Immature natural killer cell (primary cell): ENCODE measurements around the gene TXNRD2. TPM values are rescaled to one million over a fixed set of nuclear protein-coding genes. Genes with fewer than 3 reads are reported as not detected.

Experiments
- DNase-seq, 3 donors: peaks; one replicate each; pipeline ENCODE4 v3.0.0; 2022; ENCODE audit warnings: mixed read lengths in 1 of 3
- H3K27ac Mint-ChIP-seq, 6 donors: one replicate each; pipeline ENCODE4 v1.8.0; 2020; ENCODE audit warnings: mixed read lengths in 6 of 6, mild to moderate bottlenecking in 5 of 6, inconsistent platforms in 4 of 6, moderate library complexity in 3 of 6
- H3K27me3 Mint-ChIP-seq, 3 donors: one replicate each; pipeline ENCODE4 v1.8.0; 2020 to 2021; ENCODE audit warnings: low read depth in 3 of 3, mild to moderate bottlenecking in 3 of 3, mixed read lengths in 3 of 3, moderate library complexity in 3 of 3, inconsistent platforms in 1 of 3
- H3K36me3 Mint-ChIP-seq, 3 donors: one replicate each; pipeline ENCODE4 v1.8.0; 2020; ENCODE audit warnings: mixed read lengths in 3 of 3, inconsistent platforms in 2 of 3, mild to moderate bottlenecking in 2 of 3
- H3K4me1 Mint-ChIP-seq, 2 donors: one replicate each; pipeline ENCODE4 v1.8.0; 2020; ENCODE audit warnings: inconsistent platforms in 2 of 2, mild to moderate bottlenecking in 2 of 2, mixed read lengths in 2 of 2, moderate library complexity in 1 of 2
- H3K4me3 Mint-ChIP-seq, 5 donors: one replicate each; pipeline ENCODE4 v1.8.0; 2020; ENCODE audit warnings: mild to moderate bottlenecking in 5 of 5, mixed read lengths in 5 of 5, inconsistent platforms in 3 of 5, moderate library complexity in 3 of 5
- H3K9me3 Mint-ChIP-seq, 6 donors: one replicate each; pipeline ENCODE4 v1.8.0; 2020; ENCODE audit warnings: mild to moderate bottlenecking in 6 of 6, mixed read lengths in 6 of 6, inconsistent platforms in 4 of 6, moderate library complexity in 3 of 6
- polyA plus RNA-seq, 3 donors: library from polyadenylated mRNA; unstranded; fragments of 300-500 nt; fragmentation: Illumina TruSeq; gene quantifications; one replicate each; pipeline ENCODE4 v1.2.3, GENCODE V29; 2021

The TXNRD2 gene
- polyA plus RNA-seq, 3 donors from 2014 or later: 11.0 to 17.1 (median 15.5) TPM

DNA sequence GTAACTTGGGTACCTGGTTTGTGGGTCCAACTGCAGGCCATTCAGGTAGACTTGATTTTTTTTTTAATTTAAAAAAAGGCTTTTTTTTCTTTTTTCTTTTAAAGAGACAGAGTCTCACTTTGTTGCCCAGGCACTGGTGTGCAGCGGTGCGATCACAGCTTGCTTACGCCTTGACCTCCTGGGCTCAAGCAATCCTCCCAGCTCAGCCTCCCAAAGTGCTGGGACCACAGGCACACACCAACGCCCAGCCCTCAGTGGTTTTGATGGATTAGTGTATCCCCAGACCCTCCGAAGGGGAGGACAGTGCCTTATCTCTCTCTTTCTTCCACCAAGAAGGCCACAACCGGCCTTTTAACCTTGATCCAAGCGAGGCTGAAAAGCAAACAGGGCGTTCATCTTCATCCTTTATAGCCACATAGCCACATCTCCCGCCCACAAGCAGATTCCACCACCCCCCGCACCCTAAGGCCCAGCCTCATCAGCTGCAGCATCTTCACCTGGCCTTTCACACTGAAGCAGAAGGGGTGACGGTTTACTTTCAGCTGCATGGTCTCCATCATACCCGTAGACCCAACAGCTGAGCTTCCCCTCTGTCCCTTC, 17.6 kb downstream of the TXNRD2 start:
- H3K27ac Mint-ChIP-seq: no peak overlapping the region
- H3K9me3 Mint-ChIP-seq: no peaks in the 10 kb centered on the region
- no peak overlapping the region for H3K4me3 Mint-ChIP-seq
- H3K27me3 Mint-ChIP-seq: peaks cover 0 to 1% (median 0%) of the 10 kb centered on the region in 3 donors
- H3K4me1 Mint-ChIP-seq: peaks cover 0 to 5% of the 10 kb centered on the region in 2 donors
- DNase-seq: no peak
- peaks cover 0 to 10% (median 9%) of the 10 kb centered on the region in 3 donors for H3K36me3 Mint-ChIP-seq

GRCh38 chr22:19921544-19922081, 20.0 kb downstream of the TXNRD2 start:
- Mint-ChIP-seq H3K27me3 (peaks cover 0 to 1% (median 0%) of the 10 kb centered on the region in 3 donors), H3K4me3 (no peak overlapping the region), H3K4me1 (peaks cover 0 to 5% of the 10 kb centered on the region in 2 donors), H3K9me3 (no peaks in the 10 kb centered on the region), H3K27ac (no peak overlapping the region), H3K36me3 (peaks cover 0 to 6% (median 5%) of the 10 kb centered on the region in 3 donors)
- DNase-seq: no peak

GRCh38 chr22:19919701-19920363, 21.8 kb downstream of the TXNRD2 start:
- H3K27ac Mint-ChIP-seq: no peak overlapping the region
- H3K9me3 Mint-ChIP-seq: no peaks in the 10 kb centered on the region
- peaks cover 0 to 5% of the 10 kb centered on the region in 2 donors for H3K4me1 Mint-ChIP-seq
- DNase-seq: no peak
- H3K27me3 Mint-ChIP-seq: peaks cover 0 to 1% (median 0%) of the 10 kb centered on the region in 3 donors
- peaks cover 7 to 8% (median 8%) of the 10 kb centered on the region in 3 donors for H3K36me3 Mint-ChIP-seq
- no peak overlapping the region for H3K4me3 Mint-ChIP-seq

- Mint-ChIP-seq H3K27me3 (no peaks in the 10 kb centered on the region), H3K4me3 (no peak overlapping the region), H3K4me1 (no peaks in the 10 kb centered on the region), H3K9me3 (no peaks in the 10 kb centered on the region), H3K36me3 (peaks cover 15 to 20% (median 16%) of the 10 kb centered on the region in 3 donors), H3K27ac (no peak overlapping the region)
- DNase-seq: no peak
These were observed 23.1 kb downstream of the TXNRD2 start for GRCh38 chr22:19918332-19919106.

- H3K9me3 Mint-ChIP-seq: no peaks in the 10 kb centered on the region
- H3K4me3 Mint-ChIP-seq: no peak overlapping the region
- no peak for DNase-seq
- no peaks in the 10 kb centered on the region for H3K4me1 Mint-ChIP-seq
- H3K27ac Mint-ChIP-seq: no peak overlapping the region
- H3K27me3 Mint-ChIP-seq: no peaks in the 10 kb centered on the region
- peaks cover 17 to 21% (median 17%) of the 10 kb centered on the region in 3 donors for H3K36me3 Mint-ChIP-seq
These were observed 24.1 kb downstream of the TXNRD2 start for GRCh38 chr22:19917389-19918138.

DNA sequence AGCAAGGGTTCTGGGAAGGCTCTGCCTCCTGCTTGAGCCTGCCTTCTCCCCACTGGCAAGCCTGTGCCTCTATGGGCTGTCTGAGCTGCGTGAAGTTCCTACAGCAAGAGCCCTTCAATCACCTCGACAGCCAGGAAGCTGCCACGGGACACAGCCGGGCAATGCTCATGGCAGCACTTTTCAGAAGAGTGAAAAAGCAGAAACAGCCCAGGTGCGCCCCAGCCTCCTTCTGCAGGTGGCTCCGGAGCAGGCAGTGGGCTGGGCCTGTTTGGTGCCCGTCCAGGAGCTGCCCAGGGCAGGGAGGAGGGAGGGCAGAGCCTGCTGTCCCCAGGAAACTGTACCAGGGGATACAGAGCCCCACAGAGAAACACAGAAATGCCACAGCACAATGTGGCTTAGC, 24.7 kb downstream of the TXNRD2 start:
- no peak overlapping the region for H3K27ac Mint-ChIP-seq
- H3K9me3 Mint-ChIP-seq: no peaks in the 10 kb centered on the region
- no peaks in the 10 kb centered on the region for H3K4me1 Mint-ChIP-seq
- no peak for DNase-seq
- H3K36me3 Mint-ChIP-seq: peaks cover 17 to 21% (median 17%) of the 10 kb centered on the region in 3 donors
- H3K4me3 Mint-ChIP-seq: no peak overlapping the region
- H3K27me3 Mint-ChIP-seq: no peaks in the 10 kb centered on the region

DNA sequence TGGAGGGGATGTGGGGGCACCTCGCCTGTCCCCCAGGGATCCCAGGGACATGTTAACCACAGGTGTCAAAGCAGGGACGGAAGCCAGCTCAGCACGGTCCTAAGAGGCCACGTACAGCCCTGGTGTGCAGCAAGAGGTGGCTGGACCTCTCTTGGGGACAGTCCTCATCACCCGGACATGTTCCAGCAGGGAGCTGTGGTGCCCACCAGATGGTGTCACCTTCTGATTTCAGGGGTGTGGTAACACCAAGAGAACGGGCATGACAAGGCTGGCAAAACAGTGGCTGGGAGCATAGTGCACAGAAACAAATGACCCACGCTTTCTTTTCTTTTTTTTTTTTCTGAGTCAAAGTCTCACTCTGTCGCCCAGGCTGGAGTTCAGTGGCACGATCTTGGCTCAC, 25.6 kb downstream of the TXNRD2 start:
- no peaks in the 10 kb centered on the region for H3K9me3 Mint-ChIP-seq
- no peak overlapping the region for H3K4me3 Mint-ChIP-seq
- H3K4me1 Mint-ChIP-seq: no peaks in the 10 kb centered on the region
- peaks cover 17 to 21% (median 17%) of the 10 kb centered on the region in 3 donors for H3K36me3 Mint-ChIP-seq
- no peaks in the 10 kb centered on the region for H3K27me3 Mint-ChIP-seq
- peak overlapping the region in 1 of 6 donors; percentile 23 for H3K27ac Mint-ChIP-seq
- no peak for DNase-seq

DNA sequence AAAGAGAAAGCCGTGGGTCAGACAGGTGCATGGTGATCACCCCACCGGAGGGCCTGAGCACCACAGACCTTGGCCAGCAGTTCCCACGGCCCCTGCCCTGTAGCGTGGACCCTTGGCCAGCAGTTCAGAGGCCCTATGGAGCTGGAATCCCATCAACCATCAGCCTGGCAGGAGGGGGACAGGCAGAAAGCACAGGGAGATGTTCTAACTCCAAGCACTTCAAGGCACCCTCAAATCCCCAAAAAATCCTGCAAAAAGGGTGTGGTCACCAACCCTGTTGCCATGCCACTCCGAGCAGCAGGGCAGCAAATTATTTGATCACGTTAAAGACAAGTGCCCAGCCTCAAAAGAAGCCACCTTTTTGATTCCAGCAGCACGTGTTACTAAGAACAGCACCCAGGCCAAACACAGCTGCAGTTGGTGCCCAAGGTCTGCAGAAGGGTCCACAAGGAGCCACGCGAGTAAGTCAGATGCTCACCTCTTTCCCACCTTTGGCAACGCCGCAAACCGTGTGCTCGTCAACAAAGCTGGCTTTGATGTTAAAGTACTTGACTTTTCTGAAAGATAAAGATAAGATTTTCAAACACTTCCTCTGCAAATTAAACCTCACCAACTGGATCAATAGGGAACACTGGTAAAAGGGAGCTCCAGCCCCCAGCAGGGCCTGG, 26.2 kb downstream of the TXNRD2 start:
- Mint-ChIP-seq H3K27me3 (no peaks in the 10 kb centered on the region), H3K4me1 (no peaks in the 10 kb centered on the region), H3K9me3 (no peaks in the 10 kb centered on the region), H3K4me3 (no peak overlapping the region), H3K27ac (peak overlapping the region in 1 of 6 donors; percentile 23), H3K36me3 (peaks cover 17 to 21% (median 17%) of the 10 kb centered on the region in 3 donors)
- no peak for DNase-seq

- H3K4me1 Mint-ChIP-seq: peaks cover 3 to 6% of the 10 kb centered on the region in 2 donors
- H3K27ac Mint-ChIP-seq: no peak overlapping the region
- H3K27me3 Mint-ChIP-seq: peaks cover 0 to 3% (median 0%) of the 10 kb centered on the region in 3 donors
- no peak overlapping the region for H3K4me3 Mint-ChIP-seq
- no peak for DNase-seq
- H3K36me3 Mint-ChIP-seq: peaks cover 17 to 26% (median 21%) of the 10 kb centered on the region in 3 donors
- H3K9me3 Mint-ChIP-seq: no peaks in the 10 kb centered on the region
These were observed 27.2 kb downstream of the TXNRD2 start for GRCh38 chr22:19914201-19914943.

GRCh38 chr22:19913337-19913936, 28.2 kb downstream of the TXNRD2 start:
- Mint-ChIP-seq H3K36me3 (peaks cover 17 to 26% (median 21%) of the 10 kb centered on the region in 3 donors), H3K9me3 (no peaks in the 10 kb centered on the region), H3K27ac (peak overlapping the region in 1 of 6 donors; percentile 64), H3K4me1 (peaks cover 3 to 6% of the 10 kb centered on the region in 2 donors), H3K27me3 (peaks cover 0 to 3% (median 0%) of the 10 kb centered on the region in 3 donors), H3K4me3 (no peak overlapping the region)
- DNase-seq: no peak

DNA sequence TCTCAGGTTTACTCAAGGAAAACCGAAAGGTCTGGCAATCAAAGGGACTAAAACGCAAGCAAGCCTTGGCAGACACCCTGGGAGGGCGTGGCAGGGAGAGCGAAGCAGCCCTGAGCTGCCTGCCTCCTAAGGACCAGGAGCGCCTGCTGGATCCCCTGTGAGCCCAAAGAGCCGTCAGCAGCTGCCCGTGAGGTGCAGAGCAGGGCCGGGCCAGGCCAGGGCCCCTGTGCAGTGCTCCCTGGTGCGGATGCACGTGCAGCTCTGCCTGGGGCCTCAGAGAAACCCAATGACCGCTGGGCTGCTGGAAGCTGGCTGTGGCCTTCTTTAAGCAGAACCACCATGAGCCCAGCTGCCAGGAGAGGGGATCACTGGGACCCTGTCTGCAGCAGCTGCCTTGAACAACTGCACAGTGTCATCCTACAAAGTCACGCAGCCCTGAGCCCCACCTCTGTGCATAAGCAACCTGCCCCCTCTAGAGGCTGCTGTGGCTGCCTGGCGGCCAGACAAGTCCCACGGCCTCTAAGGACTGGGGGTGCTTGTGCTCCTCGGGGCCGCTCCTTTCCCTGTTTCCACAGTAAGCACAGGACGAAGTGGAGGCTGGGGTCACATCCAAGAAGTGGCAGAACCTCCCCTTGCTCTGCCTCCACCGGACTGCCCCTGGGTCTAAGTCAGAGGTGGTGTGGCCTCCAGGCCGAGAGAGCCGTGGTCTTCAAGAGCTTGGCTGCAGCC, 29.2 kb downstream of the TXNRD2 start:
- Mint-ChIP-seq H3K4me1 (peaks cover 3 to 6% of the 10 kb centered on the region in 2 donors), H3K4me3 (no peak overlapping the region), H3K36me3 (peaks cover 17 to 26% (median 21%) of the 10 kb centered on the region in 3 donors), H3K27me3 (peaks cover 0 to 3% (median 0%) of the 10 kb centered on the region in 3 donors), H3K27ac (no peak overlapping the region), H3K9me3 (no peaks in the 10 kb centered on the region)
- no peak for DNase-seq
